Loucy (cell line): ENCODE results near the gene TSPEAR.

Experiments
- H2AFZ ChIP-seq: fragments of 200-600 bp; sonication (generic); 2 replicates; pipeline ENCODE4 v1.6.0; 2016; ENCODE audit warnings: antibody characterized with exemption, mild to moderate bottlenecking, low read length, moderate library complexity
- H3F3A ChIP-seq: fragments of 200-600 bp; 2 replicates; pipeline ENCODE4 v1.6.0; 2016; ENCODE audit warnings: antibody characterized with exemption, low read depth, mild to moderate bottlenecking
- H3K27me3 ChIP-seq: fragments of 200-600 bp; sonication (generic); 2 replicates; pipeline ENCODE4 v1.6.1; 2014; ENCODE audit warnings: low read length, mild to moderate bottlenecking; ENCODE audit not compliant: insufficient read depth, poor library complexity, severe bottlenecking
- H3K36me3 ChIP-seq: fragments of 200-600 bp; sonication (generic); 2 replicates; pipeline ENCODE4 v1.6.1; 2016; ENCODE audit warnings: low read length; ENCODE audit not compliant: insufficient read depth
- H3K4me1 ChIP-seq: fragments of 200-600 bp; sonication (generic); 2 replicates; pipeline ENCODE4 v1.5.1; 2014; ENCODE audit warnings: low read length, mild to moderate bottlenecking; ENCODE audit not compliant: insufficient read depth, poor library complexity, severe bottlenecking
- H3K4me2 ChIP-seq: fragments of 200-600 bp; sonication (generic); 2 replicates; pipeline ENCODE4 v1.6.0; 2014; ENCODE audit warnings: antibody characterized with exemption, low read length, low read depth, mild to moderate bottlenecking; ENCODE audit not compliant: poor library complexity, severe bottlenecking
- H3K4me3 ChIP-seq: fragments of 200-600 bp; sonication (generic); 2 replicates; pipeline ENCODE4 v1.5.1; 2014; ENCODE audit warnings: low read length, mild to moderate bottlenecking, mixed read lengths; ENCODE audit not compliant: poor library complexity, severe bottlenecking
- H3K79me2 ChIP-seq: fragments of 200-600 bp; sonication (generic); 2 replicates; pipeline ENCODE4 v1.6.1; 2014; ENCODE audit warnings: low read length; ENCODE audit not compliant: insufficient read depth
- H3K9ac ChIP-seq: fragments of 200-600 bp; sonication (generic); 2 replicates; pipeline ENCODE4 v1.6.0; 2014; ENCODE audit warnings: mild to moderate bottlenecking, low read depth, low read length, moderate library complexity; ENCODE audit not compliant: poor library complexity, severe bottlenecking
- H3K9me2 ChIP-seq: fragments of 200-600 bp; sonication (generic); replicated peaks from 2 replicates; pipeline ENCODE4 v1.6.1; 2016; ENCODE audit warnings: low read depth, low read length, mixed read lengths
- H3K9me3 ChIP-seq: fragments of 200-600 bp; sonication (generic); 2 replicates; pipeline ENCODE4 v1.6.1; 2014; ENCODE audit warnings: mild to moderate bottlenecking, antibody characterized with exemption, low read length, low read depth; ENCODE audit not compliant: insufficient read depth
- H4K20me1 ChIP-seq: fragments of 200-600 bp; sonication (generic); 2 replicates; pipeline ENCODE4 v1.6.0; 2014; ENCODE audit warnings: antibody characterized with exemption, low read length, mild to moderate bottlenecking; ENCODE audit not compliant: insufficient read depth, poor library complexity, severe bottlenecking
- EZH2phosphoT487 ChIP-seq: fragments of 200-600 bp; IDR thresholded peaks from 2 replicates; pipeline ENCODE4 v1.6.1; 2018; ENCODE audit warnings: antibody characterized with exemption, mild to moderate bottlenecking, moderate library complexity, borderline replicate concordance
- TF ChIP-seq, protein P1 (sequence below): fragments of 200-600 bp; sonication (generic); conservative IDR thresholded peaks from 2 replicates; pipeline ENCODE4 v1.5.1; 2014; ENCODE audit warnings: mild to moderate bottlenecking, antibody characterized with exemption, low read length

TSPEAR gene

GRCh38 chr21:44748621-44749020 is 37.2 kb upstream of the TSPEAR start:
- Histone ChIP-seq H3K27me3 (no peaks in the 10 kb centered on the region), H3K4me1 (no peaks in the 10 kb centered on the region), H3K36me3 (no peaks in the 10 kb centered on the region), H3F3A (no peaks in the 10 kb centered on the region), H4K20me1 (no peaks in the 10 kb centered on the region), H3K4me3 (no peak overlapping the region), H3K9ac (no peak overlapping the region), H3K4me2 (no peak overlapping the region), H3K9me2 (no peaks in the 10 kb centered on the region), H3K9me3 (no peaks in the 10 kb centered on the region), H3K79me2 (no peaks in the 10 kb centered on the region), H2AFZ (no peak overlapping the region)
- TF ChIP-seq EZH2phosphoT487 = no peak
- TF ChIP-seq, protein P1, sequence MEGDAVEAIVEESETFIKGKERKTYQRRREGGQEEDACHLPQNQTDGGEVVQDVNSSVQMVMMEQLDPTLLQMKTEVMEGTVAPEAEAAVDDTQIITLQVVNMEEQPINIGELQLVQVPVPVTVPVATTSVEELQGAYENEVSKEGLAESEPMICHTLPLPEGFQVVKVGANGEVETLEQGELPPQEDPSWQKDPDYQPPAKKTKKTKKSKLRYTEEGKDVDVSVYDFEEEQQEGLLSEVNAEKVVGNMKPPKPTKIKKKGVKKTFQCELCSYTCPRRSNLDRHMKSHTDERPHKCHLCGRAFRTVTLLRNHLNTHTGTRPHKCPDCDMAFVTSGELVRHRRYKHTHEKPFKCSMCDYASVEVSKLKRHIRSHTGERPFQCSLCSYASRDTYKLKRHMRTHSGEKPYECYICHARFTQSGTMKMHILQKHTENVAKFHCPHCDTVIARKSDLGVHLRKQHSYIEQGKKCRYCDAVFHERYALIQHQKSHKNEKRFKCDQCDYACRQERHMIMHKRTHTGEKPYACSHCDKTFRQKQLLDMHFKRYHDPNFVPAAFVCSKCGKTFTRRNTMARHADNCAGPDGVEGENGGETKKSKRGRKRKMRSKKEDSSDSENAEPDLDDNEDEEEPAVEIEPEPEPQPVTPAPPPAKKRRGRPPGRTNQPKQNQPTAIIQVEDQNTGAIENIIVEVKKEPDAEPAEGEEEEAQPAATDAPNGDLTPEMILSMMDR = no peak

DNA sequence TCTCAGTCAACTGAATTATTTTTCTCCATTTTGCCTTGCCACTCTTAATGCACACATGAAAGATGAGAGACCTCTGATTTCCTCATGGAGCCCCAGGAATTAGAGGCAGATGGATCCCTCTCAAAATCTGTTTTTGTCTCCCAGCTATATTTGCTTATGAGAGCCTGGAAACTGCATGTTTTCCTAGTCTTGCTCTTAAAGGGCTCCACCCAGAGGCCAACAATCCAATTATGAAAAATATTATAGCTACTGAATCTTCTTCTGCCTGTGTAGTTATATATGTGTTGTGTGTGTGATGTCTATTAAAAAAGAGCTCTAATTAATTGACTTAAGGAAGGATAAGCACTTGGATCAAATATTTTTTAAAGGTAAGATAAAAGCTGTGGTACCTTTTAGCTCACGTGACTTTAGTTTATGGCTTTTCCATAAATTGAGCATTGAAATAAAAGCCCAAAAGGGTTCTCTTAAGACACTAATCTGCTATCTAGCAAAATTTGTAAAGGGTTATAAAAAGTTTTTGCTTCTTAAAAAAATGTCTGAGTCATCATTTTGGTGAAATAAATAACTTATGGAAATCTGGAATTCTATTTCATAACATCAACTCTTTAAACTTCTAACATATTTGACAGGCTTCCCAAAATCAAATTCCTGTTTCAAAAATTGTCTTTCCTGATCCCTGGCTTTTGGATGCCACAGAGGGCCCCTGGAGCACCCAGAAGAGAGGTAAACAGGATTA is 31.2 kb upstream of the TSPEAR start:
- Histone ChIP-seq H3F3A (no peaks in the 10 kb centered on the region), H3K36me3 (no peaks in the 10 kb centered on the region), H3K27me3 (no peaks in the 10 kb centered on the region), H3K4me2 (no peak overlapping the region), H4K20me1 (no peaks in the 10 kb centered on the region), H3K9ac (no peak overlapping the region), H3K9me3 (peaks cover 14% of the 10 kb centered on the region; the same call in 1 of the 2 replicates), H3K9me2 (no peaks in the 10 kb centered on the region), H3K79me2 (no peaks in the 10 kb centered on the region), H3K4me1 (no peaks in the 10 kb centered on the region), H3K4me3 (no peak overlapping the region), H2AFZ (no peak overlapping the region)
- TF ChIP-seq EZH2phosphoT487 = no peak
- TF ChIP-seq, protein P1 = peak; percentile 55

DNA sequence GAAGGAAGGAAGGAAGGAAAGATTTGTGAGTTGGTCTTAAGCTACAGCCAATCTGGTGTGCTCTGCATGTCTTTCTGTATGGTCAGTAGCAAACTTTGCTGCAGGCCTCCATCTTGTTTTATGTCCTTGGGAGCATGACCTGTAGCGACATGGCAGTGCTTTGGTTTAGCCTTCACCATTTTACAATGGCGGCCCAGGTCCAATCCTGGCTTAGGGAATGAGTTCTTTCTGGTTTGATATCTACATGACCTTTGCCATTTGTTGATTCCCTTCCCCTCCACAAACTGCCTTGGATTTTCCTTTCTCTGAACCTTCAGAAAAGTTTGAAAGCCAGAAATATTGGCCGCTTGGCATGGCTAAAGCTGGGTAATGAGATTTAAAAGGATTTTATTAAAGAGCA is 30.5 kb upstream of the TSPEAR start:
- Histone ChIP-seq H3K4me1 (no peaks in the 10 kb centered on the region), H3K4me3 (no peak overlapping the region), H3K36me3 (no peaks in the 10 kb centered on the region), H2AFZ (no peak overlapping the region), H3K27me3 (no peaks in the 10 kb centered on the region), H3F3A (no peaks in the 10 kb centered on the region), H4K20me1 (no peaks in the 10 kb centered on the region), H3K79me2 (no peaks in the 10 kb centered on the region), H3K4me2 (no peak overlapping the region), H3K9me2 (no peaks in the 10 kb centered on the region), H3K9me3 (peaks cover 19% of the 10 kb centered on the region; the same call in 1 of the 2 replicates), H3K9ac (no peak overlapping the region)
- TF ChIP-seq EZH2phosphoT487 = no peak
- TF ChIP-seq, protein P1 = no peak
